Measurements from ENCODE around the gene ORAI2. TPM values are rescaled to one million over a fixed set of nuclear protein-coding genes. Genes with fewer than 3 reads are reported as not detected.

The ORAI2 gene
- total RNA-seq, 1 experiment from 2014 or later: 11.4 TPM

- intact Hi-C loops (cut with micrococcal nuclease; ENCODE audit: unreplicated experiment): no loop called here
- Mint-ChIP-seq H3K4me3 (ENCODE audit: low read depth, unreplicated experiment) (no peak overlapping the region), H3K27ac (ENCODE audit: unreplicated experiment) (no peak overlapping the region), H3K9me3 (ENCODE audit: low read depth, unreplicated experiment) (no peaks in the 10 kb centered on the region), H3K27me3 (ENCODE audit: unreplicated experiment) (no peaks in the 10 kb centered on the region), H3K4me1 (ENCODE audit: low read depth, unreplicated experiment) (no peaks in the 10 kb centered on the region), H3K36me3 (ENCODE audit: insufficient read depth, unreplicated experiment) (peaks cover 8% of the 10 kb centered on the region)
- TF ChIP-seq CTCF (IDR thresholded peaks at IDR 0.05; ENCODE audit: unreplicated experiment): no peak
- CTCF ChIA-PET: no interaction called here
- no peak for DNase-seq
- no TSS peak for BruUV-seq (replicated peaks)
These were observed 13.9 kb downstream of the ORAI2 start for GRCh38 chr7:102447311-102447710.

- Mint-ChIP-seq H3K9me3 (ENCODE audit: low read depth, unreplicated experiment) (no peaks in the 10 kb centered on the region), H3K36me3 (ENCODE audit: insufficient read depth, unreplicated experiment) (peaks cover 8% of the 10 kb centered on the region), H3K27ac (ENCODE audit: unreplicated experiment) (no peak overlapping the region), H3K4me3 (ENCODE audit: low read depth, unreplicated experiment) (no peak overlapping the region), H3K4me1 (ENCODE audit: low read depth, unreplicated experiment) (no peaks in the 10 kb centered on the region), H3K27me3 (ENCODE audit: unreplicated experiment) (no peaks in the 10 kb centered on the region)
- no TSS peak for BruUV-seq (replicated peaks)
- DNase-seq: no peak
- no peak for TF ChIP-seq CTCF (IDR thresholded peaks at IDR 0.05; ENCODE audit: unreplicated experiment)
- intact Hi-C loops (cut with micrococcal nuclease; ENCODE audit: unreplicated experiment): no loop called here
- CTCF ChIA-PET: no interaction called here
These were observed 15.8 kb downstream of the ORAI2 start for GRCh38 chr7:102449136-102449535.

- Mint-ChIP-seq H3K4me1 (ENCODE audit: low read depth, unreplicated experiment) (no peaks in the 10 kb centered on the region), H3K27me3 (ENCODE audit: unreplicated experiment) (no peaks in the 10 kb centered on the region), H3K36me3 (ENCODE audit: insufficient read depth, unreplicated experiment) (peaks cover 4% of the 10 kb centered on the region), H3K4me3 (ENCODE audit: low read depth, unreplicated experiment) (no peak overlapping the region), H3K9me3 (ENCODE audit: low read depth, unreplicated experiment) (no peaks in the 10 kb centered on the region), H3K27ac (ENCODE audit: unreplicated experiment) (no peak overlapping the region)
- peak; percentile 23 for DNase-seq
- intact Hi-C loops (cut with micrococcal nuclease; ENCODE audit: unreplicated experiment): no loop called here
- CTCF ChIA-PET: interaction anchor here (0.7 kb wide), 2 partner anchors 13 to 888 kb away, joined by 3 read pairs; no protein-coding TSS in a partner anchor
- no TSS peak for BruUV-seq (replicated peaks)
- no peak for TF ChIP-seq CTCF (IDR thresholded peaks at IDR 0.05; ENCODE audit: unreplicated experiment)
These were observed 16.9 kb downstream of the ORAI2 start for GRCh38 chr7:102450242-102450641.

- BruUV-seq (replicated peaks): no TSS peak
- CTCF ChIA-PET: no interaction called here
- no peaks in the 10 kb centered on the region for H3K4me1 Mint-ChIP-seq (ENCODE audit: low read depth, unreplicated experiment)
- H3K4me3 Mint-ChIP-seq (ENCODE audit: low read depth, unreplicated experiment): no peak overlapping the region
- H3K27ac Mint-ChIP-seq (ENCODE audit: unreplicated experiment): no peak overlapping the region
- H3K27me3 Mint-ChIP-seq (ENCODE audit: unreplicated experiment): no peaks in the 10 kb centered on the region
- H3K9me3 Mint-ChIP-seq (ENCODE audit: low read depth, unreplicated experiment): no peaks in the 10 kb centered on the region
- no peaks in the 10 kb centered on the region for H3K36me3 Mint-ChIP-seq (ENCODE audit: insufficient read depth, unreplicated experiment)
- TF ChIP-seq CTCF (IDR thresholded peaks at IDR 0.05; ENCODE audit: unreplicated experiment): no peak
- DNase-seq: no peak
- intact Hi-C loops (cut with micrococcal nuclease; ENCODE audit: unreplicated experiment): no loop called here
These were observed 18.1 kb downstream of the ORAI2 start for GRCh38 chr7:102451371-102452054.
